ENCODE measurements around the gene NES. TPM values are rescaled to one million over a fixed set of nuclear protein-coding genes. Genes with fewer than 3 reads are reported as not detected.

NES gene
- total RNA-seq, 1 experiment from 2014 or later, result 168 TPM

GRCh38 chr1:156622581-156623297 is 54.5 kb downstream of the NES start:
- H3T11ph ChIP-seq (ENCODE audit: low read length), result no peak overlapping the region
- no peak overlapping the region for H3K56ac ChIP-seq (ENCODE audit: insufficient read length, low read depth, low read length)
- no peak overlapping the region for H3K27ac ChIP-seq (ENCODE audit: insufficient read length, low read depth, low read length)
- H2BK5ac ChIP-seq (ENCODE audit: insufficient read length, low read length), result no peak overlapping the region
- H3K79me1 ChIP-seq (ENCODE audit: insufficient read depth, low read depth, low read length, poor library complexity, severe bottlenecking), result no peaks in the 10 kb centered on the region
- H2AK5ac ChIP-seq (ENCODE audit: insufficient read length, low read length), result no peak overlapping the region
- TF ChIP-seq CTCF (conservative IDR thresholded peaks at IDR 0.05), result no peak
- no peak overlapping the region for H2BK12ac ChIP-seq (ENCODE audit: insufficient read length, low read depth, low read length)
- H3K27me3 ChIP-seq (ENCODE audit: insufficient read depth, low read length), result peaks cover 27% of the 10 kb centered on the region
- H3K4me2 ChIP-seq (ENCODE audit: insufficient read depth, insufficient read length, low read length), result no peak overlapping the region
- H2BK120ac ChIP-seq (ENCODE audit: low read depth, low read length, poor library complexity, severe bottlenecking), result no peak overlapping the region
- no peak overlapping the region for H3K23ac ChIP-seq (ENCODE audit: insufficient read length, low read depth, low read length)
- H3K4me1 ChIP-seq (ENCODE audit: insufficient read depth, low read length), result no peaks in the 10 kb centered on the region; the same call in 1 of the 2 replicates
- H4K5ac ChIP-seq (ENCODE audit: insufficient read length, low read depth, low read length), result no peak overlapping the region
- Mint-ChIP-seq H3K27ac (no peak overlapping the region; a peak in 1 of 7 replicates), H3K9me3 (no peaks in the 10 kb centered on the region; a peak in 1 of 5 replicates), H3K4me3 (peak overlapping the region in 1 of 2 experiments; percentile 57; a peak in 3 of 5 replicates), H3K4me1 (peaks cover 14 to 17% of the 10 kb centered on the region in 2 experiments), H3K27me3 (ENCODE audit: low read depth) (peaks cover 87% of the 10 kb centered on the region), H3K36me3 (ENCODE audit: insufficient read depth in 1 of 3, low read depth in 3 of 3) (no peaks in the 10 kb centered on the region)
- no peak overlapping the region for H3K9ac ChIP-seq (ENCODE audit: extremely low read depth, insufficient read length, low read length)
- no peak overlapping the region for H2AFZ ChIP-seq (ENCODE audit: low read length)
- no peak overlapping the region for H2BK15ac ChIP-seq (ENCODE audit: low read depth, low read length)
- H4K8ac ChIP-seq (replicated peaks; ENCODE audit: insufficient read length, low read depth, low read length), result no peak overlapping the region
- no peaks in the 10 kb centered on the region for H3K9me3 ChIP-seq (ENCODE audit: control insufficient read depth, low read depth, low read length)
- H3K79me2 ChIP-seq (ENCODE audit: insufficient read depth, low read length), result no peaks in the 10 kb centered on the region
- no peak for DNase-seq
- no peak overlapping the region for H3K14ac ChIP-seq (ENCODE audit: insufficient read depth, low read length)
- no peak overlapping the region for H3K18ac ChIP-seq (ENCODE audit: insufficient read length, low read depth, low read length)
- H3K23me2 ChIP-seq (ENCODE audit: insufficient read length, low read depth, low read length, poor library complexity, severe bottlenecking), result peaks cover 19% of the 10 kb centered on the region
- no peak overlapping the region for H3K4ac ChIP-seq (ENCODE audit: low read depth, low read length)
- no CpG with 5 or more reads among the region's 6 CpGs for WGBS (ENCODE audit: extremely low coverage, insufficient read length, low lambda C conversion rate)
- no peaks in the 10 kb centered on the region for H4K20me1 ChIP-seq (ENCODE audit: control insufficient read depth, insufficient read depth, insufficient read length)
- no peak overlapping the region for H2BK20ac ChIP-seq (ENCODE audit: low read depth, low read length, poor library complexity, severe bottlenecking)
- H4K91ac ChIP-seq (ENCODE audit: insufficient read length, low read depth, low read length), result no peak overlapping the region

Data from H9 (cell line).